ENCODE results near the gene TRMT6.

TRMT6 gene

GRCh38 chr20:5950271-5951031, at the start of gene TRMT6, which contains the start of gene MCM8:
Gene TRMT6, minus strand, starts transcription at chr20:5950533. Its CDS starts 128 bp downstream, at chr20:5950405.
Gene MCM8, plus strand, starts transcription at chr20:5950652. Its CDS starts 1,364 bp downstream, at chr20:5952016.
- DNase-seq, result peak; percentile 95

- DNase-seq, result no peak
These were observed 49.5 kb upstream of the TRMT6 start for GRCh38 chr20:5999783-6000182.

- DNase-seq, result peak; percentile 5
These were observed 46.4 kb upstream of the TRMT6 start for GRCh38 chr20:5996765-5997164.

GRCh38 chr20:5991623-5992441, 41.5 kb upstream of the TRMT6 start:
- DNase-seq, result no peak

DNA sequence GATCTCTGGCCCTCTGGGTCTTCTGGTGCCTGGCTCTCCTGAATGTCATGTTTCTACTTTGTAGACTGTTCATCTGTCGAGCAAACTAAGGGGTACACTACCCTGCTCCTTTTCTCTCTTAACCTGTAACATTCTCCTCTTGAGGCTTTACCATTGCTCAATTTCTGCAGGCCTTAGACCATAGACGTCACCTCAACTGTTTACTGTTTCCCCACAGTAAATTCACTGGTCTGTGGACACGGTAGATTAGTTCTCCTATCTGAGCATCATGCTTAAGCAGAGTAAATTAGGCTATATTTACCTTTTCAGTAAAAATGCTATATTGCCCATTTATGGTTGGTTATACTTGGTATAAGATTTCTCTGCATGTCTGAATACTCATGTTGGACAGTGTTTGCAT, 40.6 kb upstream of the TRMT6 start:
- no peak for DNase-seq

DNA sequence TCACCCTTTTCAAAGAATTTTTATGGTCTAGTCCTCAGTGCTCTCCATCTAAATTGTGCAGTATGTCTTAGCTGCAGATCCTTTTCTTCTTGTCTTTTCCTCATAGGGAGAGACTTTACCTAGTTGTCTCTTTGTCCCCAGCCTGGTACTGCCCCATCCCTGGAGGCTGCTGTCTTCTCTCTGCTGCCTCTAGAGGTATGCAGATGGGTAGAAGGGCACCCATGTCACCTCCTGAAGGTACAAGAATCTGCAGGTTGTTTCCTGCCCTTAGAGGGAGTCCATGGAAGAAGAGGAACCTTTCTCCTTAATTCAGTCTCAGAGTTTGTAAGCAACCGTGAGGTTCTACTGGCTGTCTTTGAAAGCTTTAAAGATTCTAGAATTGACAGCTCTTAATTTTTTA, 39.2 kb upstream of the TRMT6 start:
- DNase-seq, result no peak

GRCh38 chr20:5987383-5987782, 37.0 kb upstream of the TRMT6 start:
- DNase-seq, result no peak

DNA sequence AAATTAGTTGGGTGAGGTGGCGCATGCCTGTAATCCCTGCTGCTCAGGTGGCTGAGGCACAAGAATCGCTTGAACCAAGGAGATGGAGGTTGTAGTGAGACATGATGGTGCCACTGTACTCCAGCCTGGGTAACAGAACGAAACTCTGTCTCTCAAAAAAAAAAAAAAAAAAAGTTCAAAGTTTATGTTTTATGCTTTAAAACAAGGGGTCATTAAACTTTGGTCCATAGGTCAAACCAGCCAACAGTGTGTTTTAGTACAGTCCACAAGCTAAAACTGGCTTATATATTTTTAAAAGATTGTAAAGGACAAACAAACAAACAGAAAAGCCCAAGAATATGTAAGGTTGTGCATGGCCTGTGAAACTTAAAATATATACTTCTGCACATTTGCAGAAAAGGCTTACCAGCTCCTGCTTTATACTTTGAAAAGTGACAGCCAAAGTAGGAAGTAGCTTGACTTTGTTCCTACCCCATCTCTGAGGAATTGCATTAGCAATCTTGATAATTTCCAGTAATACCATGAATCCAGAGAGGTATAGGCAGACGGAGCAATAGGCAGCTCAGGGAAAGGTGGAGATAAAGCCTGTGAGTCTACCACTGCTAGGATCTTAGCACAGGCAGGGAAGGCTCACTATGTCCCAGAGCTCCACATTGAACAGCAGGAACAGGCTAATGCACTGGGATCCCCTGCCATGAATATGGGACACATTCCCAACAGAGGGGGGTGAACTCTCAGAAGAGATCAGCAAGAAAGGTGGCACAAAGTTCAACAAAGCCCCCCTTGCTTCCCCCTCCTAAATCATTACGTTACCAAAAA, 30.6 kb upstream of the TRMT6 start:
- DNase-seq, result no peak

DNA sequence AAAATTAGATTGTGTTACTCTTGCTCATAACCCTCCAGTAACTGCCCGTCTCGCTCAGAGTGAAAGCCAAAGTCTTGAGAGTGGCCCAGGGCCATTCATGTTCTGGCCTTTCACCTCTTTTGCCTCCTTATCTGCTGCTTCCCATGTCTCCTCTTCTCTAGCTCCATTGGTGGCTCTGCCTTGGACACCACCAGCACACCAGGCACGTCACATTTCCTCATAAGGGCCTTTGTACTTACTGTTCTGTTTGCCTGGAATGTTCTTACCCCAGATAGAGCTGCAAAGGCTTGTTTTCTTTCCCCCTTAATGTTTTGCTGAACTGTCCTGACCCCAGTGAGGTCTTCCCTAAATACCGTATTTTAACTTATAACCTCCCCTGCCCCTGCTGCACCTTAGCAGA, 29.5 kb upstream of the TRMT6 start:
- DNase-seq, result no peak

GRCh38 chr20:5977975-5978374, 27.6 kb upstream of the TRMT6 start:
- no peak for DNase-seq

DNA sequence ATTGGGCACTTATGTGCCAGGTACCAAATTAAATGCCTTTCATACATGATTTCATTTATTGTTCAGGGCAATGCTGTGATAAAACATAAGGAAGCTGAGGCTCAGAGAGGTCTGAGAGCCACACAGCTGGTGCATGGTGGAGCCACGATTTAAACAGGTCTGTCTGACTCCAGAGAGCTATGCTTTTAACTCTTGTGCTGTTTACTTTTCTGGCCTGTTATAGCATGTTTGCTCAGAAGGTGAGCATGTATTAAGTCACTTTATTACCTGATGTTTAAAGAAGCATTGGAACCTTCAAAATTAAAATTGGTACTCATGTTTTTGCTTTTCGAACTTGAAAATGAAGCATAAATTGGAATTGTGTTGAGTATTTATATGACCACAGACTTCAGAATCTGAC, 26.9 kb upstream of the TRMT6 start:
- DNase-seq, result no peak

DNA sequence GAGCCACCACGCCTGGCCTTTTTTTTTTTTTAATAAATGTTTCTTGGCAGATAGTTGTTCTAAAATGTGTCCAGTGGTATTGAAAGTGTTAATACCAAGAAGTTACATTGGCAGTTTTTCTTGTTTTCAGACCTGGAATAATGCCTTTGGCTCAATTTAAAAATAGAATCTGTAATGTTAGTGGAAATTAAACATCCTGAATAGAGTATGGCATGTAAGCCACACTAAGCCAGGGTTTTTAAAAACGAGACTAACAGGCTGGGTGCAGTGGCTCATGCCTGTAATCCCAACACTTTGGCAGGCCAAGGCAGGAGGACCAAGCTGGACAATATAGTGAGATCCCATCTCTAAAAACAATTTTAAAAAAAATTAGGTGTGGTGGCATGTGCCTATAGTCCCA, 25.4 kb upstream of the TRMT6 start:
- DNase-seq, result no peak

GRCh38 chr20:5974531-5974930, 24.2 kb upstream of the TRMT6 start:
- no peak for DNase-seq

DNA sequence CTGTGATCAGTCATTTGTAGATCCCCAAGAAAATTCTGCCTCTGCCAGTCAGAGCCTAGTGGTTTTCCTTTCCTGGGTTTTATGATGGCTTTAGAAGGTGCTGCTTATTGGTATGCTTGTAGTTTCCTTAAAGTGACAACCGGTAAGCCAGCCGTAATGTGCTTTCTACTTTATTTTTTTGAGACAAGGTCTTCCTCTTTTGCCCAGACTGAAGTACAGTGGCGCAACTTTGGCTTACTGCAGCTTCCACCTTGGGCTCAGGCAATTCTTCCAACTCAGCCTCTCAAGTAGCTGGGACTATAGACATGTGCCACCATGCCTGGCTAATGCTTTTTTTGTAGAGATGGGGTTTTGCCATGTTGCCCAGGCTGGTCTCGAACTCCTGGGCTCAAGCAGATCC, 23.6 kb upstream of the TRMT6 start:
- no peak for DNase-seq

GRCh38 chr20:5973172-5973571, 22.8 kb upstream of the TRMT6 start:
- no peak for DNase-seq

DNA sequence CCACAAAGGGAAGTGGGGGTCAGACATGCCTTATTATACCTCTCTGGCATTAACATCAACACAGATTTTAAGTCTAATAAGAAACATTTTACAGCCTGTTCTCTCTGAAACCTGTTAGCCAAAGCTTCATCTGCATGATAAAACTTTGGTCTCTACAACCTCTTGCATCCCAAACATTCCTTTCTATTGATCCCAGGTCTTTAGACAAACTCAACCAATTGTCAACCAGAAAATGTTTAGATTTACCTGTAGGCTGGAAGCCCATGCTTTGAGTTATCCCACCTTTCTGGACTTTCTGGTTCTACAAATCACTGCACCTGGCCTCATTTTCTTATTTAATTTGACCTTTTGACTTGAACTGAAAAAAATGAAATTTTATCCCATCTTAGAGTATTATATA, 20.9 kb upstream of the TRMT6 start:
- no peak for DNase-seq

DNA sequence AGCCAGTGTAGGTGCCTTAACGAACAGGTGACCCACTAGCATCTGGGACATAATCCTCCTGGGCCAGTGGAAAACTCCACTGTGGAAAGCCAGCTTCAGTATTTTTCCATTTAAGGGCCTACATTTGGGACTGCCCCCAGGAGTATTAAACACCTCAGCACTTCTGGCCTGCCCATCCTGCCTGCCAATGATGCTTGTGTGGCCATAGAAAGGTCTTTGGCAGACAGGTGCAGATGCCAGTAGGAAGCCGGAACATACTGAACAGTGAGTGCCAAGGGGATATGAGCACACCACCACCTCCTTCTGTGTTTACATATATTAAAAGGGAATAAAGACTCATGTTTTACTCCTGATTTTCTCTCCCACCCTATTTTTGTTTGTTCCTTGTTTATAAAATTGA, 20.0 kb upstream of the TRMT6 start:
- DNase-seq, result no peak

- no peak for DNase-seq
These were observed 19.6 kb upstream of the TRMT6 start for GRCh38 chr20:5969940-5970339.

DNA sequence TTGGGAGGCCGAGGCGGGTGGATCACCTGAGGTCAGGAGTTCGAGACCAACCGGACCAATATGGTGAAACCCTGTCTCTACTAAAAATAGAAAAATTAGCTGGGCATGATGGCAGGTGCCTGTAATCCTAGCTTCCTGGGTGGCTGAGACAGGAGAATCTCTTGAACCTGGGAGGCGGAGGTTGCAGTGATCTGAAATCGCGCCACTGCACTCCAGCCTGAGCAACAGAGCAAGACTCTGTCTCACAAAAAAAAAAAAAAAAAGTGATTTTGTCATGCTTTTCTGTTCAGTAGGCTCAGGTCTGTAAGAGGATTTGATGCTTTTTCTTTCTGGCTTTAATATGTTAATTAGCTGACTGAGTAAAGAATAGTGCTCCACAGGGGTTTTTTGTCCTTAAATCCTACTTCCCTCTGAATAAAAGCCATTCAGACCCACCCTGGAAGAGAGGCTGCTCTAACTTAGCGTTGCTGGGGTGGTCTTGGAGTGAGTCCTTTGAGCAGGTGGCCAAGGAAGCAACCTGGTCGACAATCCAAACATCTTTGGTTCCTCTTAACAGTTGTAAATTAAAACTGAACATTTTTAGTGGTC, 19.1 kb upstream of the TRMT6 start:
- no peak for DNase-seq

GRCh38 chr20:5968462-5968861, 18.1 kb upstream of the TRMT6 start:
- DNase-seq, result no peak

- no peak for DNase-seq
These were observed 17.1 kb upstream of the TRMT6 start for GRCh38 chr20:5967469-5967868.

DNA sequence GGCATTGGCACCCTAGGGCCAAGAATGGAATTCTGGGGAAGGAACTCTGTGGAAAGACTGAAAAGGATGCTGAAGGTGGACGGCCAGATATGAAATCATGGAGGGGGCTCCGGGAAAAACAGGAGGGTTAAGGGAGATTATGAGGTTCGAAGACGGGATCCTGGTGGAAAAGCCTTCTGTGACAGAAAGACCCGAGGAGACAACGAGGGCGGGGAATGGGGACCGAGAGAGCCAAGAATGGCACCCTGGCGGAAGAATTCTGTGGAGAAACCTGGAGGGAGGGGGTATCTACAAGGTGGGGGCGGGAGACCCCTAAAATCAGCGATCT, 426 bp downstream of the TRMT6 start:
- DNase-seq, result no peak

GRCh38 chr20:5947276-5947675, 3.1 kb downstream of the TRMT6 start:
- DNase-seq, result no peak

Measured in activated CD4-positive, alpha-beta T cell treated with anti-CD3 and anti-CD28 coated beads, Interleukin-2, amount 50 U/mL, for 1 hour (primary cell).